ENCODE results near the gene MLXIPL.
"Not testable (repeated sequence)": the region's sequence is repeated elsewhere in the genome, so short reads cannot be mapped to it uniquely, and the experiment has no call there.

MLXIPL gene

DNA sequence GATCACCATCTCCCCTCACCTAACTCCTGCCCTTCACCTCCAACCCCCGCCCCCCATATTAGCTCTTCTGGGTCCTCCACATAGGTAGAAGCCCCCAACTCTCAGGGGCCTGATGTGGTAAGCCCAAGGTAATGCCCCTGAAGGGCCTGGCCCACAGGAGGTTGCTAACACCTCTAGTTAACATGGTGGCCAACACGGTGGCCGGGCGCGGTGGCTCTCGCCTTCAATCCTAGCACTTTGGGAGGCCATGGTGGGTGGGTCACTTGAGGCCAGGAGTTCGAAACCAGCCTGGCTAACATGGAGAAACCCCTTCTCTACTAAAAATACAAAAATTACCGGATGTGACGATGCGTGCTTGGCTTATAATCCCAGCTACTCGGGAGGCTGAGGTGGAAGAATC, 954 bp upstream of the MLXIPL start:
- H3K4me3 ChIP-seq (ENCODE audit: low read depth, low read length): no peak overlapping the region
- DNase-seq (ENCODE audit: low read depth, low spot score): no peak
- ChIA-PET CTCF (interaction anchor here (1.0 to 3.0 kb wide), 7 partner anchors 10 to 103 kb away, joined by 3 to 23 read pairs (median 4); partner anchors contain the start of gene VPS37D), POLR2A (no interaction called here)
- TF ChIP-seq, protein P1, sequence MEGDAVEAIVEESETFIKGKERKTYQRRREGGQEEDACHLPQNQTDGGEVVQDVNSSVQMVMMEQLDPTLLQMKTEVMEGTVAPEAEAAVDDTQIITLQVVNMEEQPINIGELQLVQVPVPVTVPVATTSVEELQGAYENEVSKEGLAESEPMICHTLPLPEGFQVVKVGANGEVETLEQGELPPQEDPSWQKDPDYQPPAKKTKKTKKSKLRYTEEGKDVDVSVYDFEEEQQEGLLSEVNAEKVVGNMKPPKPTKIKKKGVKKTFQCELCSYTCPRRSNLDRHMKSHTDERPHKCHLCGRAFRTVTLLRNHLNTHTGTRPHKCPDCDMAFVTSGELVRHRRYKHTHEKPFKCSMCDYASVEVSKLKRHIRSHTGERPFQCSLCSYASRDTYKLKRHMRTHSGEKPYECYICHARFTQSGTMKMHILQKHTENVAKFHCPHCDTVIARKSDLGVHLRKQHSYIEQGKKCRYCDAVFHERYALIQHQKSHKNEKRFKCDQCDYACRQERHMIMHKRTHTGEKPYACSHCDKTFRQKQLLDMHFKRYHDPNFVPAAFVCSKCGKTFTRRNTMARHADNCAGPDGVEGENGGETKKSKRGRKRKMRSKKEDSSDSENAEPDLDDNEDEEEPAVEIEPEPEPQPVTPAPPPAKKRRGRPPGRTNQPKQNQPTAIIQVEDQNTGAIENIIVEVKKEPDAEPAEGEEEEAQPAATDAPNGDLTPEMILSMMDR (IDR thresholded peaks at IDR 0.05; ENCODE audit: insufficient read depth, low read length, missing control alignments): no peak

DNA sequence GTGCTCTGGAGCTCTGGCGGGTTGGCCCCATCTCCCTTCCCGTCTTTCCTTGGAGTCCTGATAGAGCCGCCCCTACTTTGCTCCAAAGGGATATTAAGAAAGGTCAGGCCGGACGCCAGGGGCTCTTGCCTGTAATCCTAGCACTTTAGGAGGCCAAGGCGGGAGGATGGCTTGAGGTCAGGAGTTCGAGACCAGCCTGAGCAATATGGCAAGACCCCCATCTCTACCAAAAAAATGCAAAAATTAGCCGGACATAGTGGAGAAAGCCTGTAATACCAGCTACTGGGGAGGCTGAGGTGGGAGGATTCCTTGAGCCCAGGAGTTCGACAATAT, 313 bp upstream of the MLXIPL start:
- H3K4me3 ChIP-seq (ENCODE audit: low read depth, low read length): no peak overlapping the region; the same call in 1 of the 2 replicates
- DNase-seq (ENCODE audit: low read depth, low spot score): no peak
- TF ChIP-seq, protein P1 (IDR thresholded peaks at IDR 0.05; ENCODE audit: insufficient read depth, low read length, missing control alignments): no peak
- ChIA-PET CTCF (interaction anchor here (1.0 to 3.0 kb wide), 4 partner anchors 10 to 104 kb away, joined by 3 to 23 read pairs (median 8); no protein-coding TSS in a partner anchor), POLR2A (no interaction called here)

DNA sequence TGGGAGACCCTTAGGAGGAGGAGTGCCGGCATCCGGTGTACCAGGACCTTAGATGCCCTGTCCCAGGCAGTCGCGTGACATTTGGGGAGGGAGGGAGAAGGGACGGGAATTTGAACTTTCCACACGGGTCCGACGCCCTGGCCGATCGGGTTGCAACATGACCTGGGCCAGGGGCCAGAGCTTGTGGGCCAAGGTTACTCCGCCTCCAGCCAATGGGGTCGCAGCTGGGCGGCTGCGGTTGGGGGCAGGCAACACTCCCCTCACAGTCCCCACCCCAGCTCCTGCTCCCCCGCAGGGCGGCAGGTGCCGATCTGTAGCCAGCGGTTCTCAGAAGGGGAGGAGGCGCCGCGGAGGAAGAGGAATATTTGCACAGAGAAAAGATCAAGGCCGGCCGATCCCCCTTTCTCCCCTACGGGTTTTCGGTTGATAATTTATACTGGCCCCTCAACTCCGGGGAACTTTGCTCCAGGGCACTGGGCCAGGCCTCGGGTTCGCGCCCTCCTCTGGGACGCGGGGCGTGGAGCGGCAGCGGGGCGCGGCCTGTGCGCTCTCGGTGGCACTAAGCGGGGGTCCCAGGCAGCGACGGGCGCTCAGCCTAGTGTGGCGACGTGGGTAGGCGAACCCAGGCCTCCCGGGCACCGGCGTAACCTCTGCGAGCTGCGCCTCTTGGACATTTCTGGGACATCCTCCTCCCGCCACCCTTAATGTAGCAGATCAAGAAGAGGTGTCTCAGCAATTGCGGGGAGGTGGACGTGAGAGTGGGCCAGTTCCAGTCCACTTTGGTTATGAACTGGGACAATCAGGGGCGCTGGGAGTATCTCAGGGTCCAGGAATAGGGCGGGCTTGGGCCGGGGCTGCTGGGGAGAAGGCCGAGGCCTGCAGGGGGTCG, 1.2 kb downstream of the MLXIPL start:
- TF ChIP-seq, protein P1 (IDR thresholded peaks at IDR 0.05; ENCODE audit: insufficient read depth, low read length, missing control alignments): no peak
- no peak for DNase-seq (ENCODE audit: low read depth, low spot score)
- H3K4me3 ChIP-seq (ENCODE audit: low read depth, low read length): no peak overlapping the region
- ChIA-PET CTCF (interaction anchor here (1.1 to 5.0 kb wide), 2 partner anchors 16 to 103 kb away, joined by 3 to 50 read pairs; no protein-coding TSS in a partner anchor), POLR2A (no interaction called here)

DNA sequence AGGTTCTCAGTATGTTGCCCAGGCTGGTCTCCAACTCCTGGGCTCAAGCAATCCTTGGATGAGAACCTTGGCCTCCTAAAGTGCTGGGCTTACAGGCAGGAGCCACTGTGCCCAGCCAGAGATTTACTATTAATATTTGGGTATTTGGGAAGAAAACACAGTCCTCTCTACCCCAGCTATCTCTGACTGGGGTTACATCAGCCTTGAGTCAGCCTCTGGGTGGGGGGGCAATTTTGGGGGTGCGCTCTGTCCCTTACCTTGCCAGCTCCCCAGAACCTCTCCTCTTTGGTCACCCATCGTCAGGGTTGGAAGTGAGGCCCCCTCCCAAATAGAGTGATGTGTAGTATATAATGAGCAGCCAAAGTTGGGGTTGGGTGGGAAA, 1.8 kb downstream of the MLXIPL start:
- no peak for DNase-seq (ENCODE audit: low read depth, low spot score)
- H3K4me3 ChIP-seq (ENCODE audit: low read depth, low read length): no peak overlapping the region
- TF ChIP-seq, protein P1 (IDR thresholded peaks at IDR 0.05; ENCODE audit: insufficient read depth, low read length, missing control alignments): no peak
- POLR2A ChIA-PET: no interaction called here
- CTCF ChIA-PET: interaction anchor here (0.5 to 5.0 kb wide), 5 partner anchors 15 to 712 kb away, joined by 3 to 50 read pairs (median 3); no protein-coding TSS in a partner anchor

DNA sequence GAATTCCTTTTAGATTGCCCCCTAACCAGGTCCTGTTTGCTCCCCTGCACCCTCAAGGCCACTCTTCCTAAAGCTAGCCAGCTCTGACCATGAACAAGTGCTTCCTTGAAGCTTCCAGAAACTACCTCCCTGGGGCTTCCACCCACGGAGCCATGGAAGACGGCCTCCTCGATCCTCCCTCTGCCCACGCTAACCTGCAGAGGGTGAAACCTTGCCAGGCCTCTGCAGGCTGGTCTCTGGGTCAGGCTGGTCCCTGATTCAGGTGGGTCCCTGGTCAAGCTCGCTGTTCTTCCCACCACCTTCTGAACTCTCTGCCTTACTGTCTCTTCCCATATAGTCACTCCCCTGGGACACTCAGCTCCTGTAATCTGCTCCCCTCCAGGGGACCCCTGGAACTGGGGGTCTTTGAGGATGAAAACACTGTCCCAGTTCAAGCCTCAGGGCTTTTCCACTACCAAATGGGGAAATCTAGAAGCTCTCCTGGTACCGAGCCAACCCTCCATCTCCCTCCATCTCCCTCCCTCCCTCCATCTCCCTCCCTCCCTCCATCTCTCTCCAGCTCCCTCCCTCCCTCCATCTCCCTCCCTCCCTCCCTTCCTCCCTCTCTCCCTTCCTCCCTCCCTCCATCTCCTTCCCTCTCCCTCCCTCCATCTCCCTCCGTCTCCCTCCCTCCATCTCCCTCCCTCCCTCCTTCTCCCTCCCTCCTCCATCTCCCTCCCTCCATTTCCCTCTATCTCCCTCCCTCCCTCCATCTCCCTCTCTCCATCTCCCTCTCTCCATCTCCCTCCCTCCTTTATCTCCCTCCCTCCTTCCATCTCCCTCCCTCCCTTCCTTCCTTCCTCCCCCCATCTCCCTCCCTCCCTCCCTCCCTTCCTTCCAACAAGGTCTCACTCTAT, 2.9 kb downstream of the MLXIPL start:
- POLR2A ChIA-PET: interaction anchor here (0.5 kb wide), 1 partner anchor 73 kb away, joined by 3 read pairs; no protein-coding TSS in a partner anchor
- CTCF ChIA-PET: interaction anchor here (1.1 to 5.0 kb wide), 4 partner anchors 9 to 104 kb away, joined by 3 to 50 read pairs (median 8); no protein-coding TSS in a partner anchor
- H3K4me3 ChIP-seq (ENCODE audit: low read depth, low read length): no peak overlapping the region
- TF ChIP-seq, protein P1 (IDR thresholded peaks at IDR 0.05; ENCODE audit: insufficient read depth, low read length, missing control alignments): no peak
- no peak for DNase-seq (ENCODE audit: low read depth, low spot score)

DNA sequence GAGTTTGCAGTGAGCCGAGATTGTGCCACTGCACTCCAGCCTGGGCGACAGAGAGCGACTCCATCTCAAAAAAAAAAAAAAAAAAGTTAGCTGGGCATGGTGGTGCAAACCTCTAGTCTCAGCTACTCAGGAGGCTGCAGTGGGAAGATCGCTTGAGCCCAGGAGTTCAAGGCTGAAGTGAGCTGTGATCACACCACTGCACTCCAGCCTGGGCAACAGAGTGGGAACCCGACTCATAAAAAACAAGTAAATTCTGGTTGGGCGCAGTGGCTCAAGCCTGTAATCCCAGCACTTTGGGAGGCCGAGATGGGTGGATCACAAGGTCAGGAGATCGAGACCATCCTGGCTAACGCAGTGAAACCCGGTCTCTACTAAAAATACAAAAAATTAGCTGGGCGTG, 4.9 kb downstream of the MLXIPL start:
- CTCF ChIA-PET: interaction anchor here (0.7 to 5.0 kb wide), 6 partner anchors 9 to 106 kb away, joined by 3 to 50 read pairs (median 6); no protein-coding TSS in a partner anchor

More for the DNA sequence above, 4.9 kb downstream of the MLXIPL start:
- POLR2A ChIA-PET; DNase-seq (ENCODE audit: low read depth, low spot score); H3K4me3 ChIP-seq (ENCODE audit: low read depth, low read length): not testable (repeated sequence)

Data from AG04449 (cell line).